ENCODE measurements around the gene NEK2. TPM values are rescaled to one million over a fixed set of nuclear protein-coding genes. Genes with fewer than 3 reads are reported as not detected.

NEK2 gene
- total and polyA plus RNA-seq, 2 of the 13 experiments (the other 11 are each of a cell fraction or from before 2014, with no cell fraction given), result 10.9 to 40.8 TPM

- DNase-seq (ENCODE audit: low spot score), result peak; percentile 34
- H3K4me1 ChIP-seq (ENCODE audit: insufficient read depth, low read length), result peaks cover 50% of the 10 kb centered on the region
- no peak overlapping the region for H3K27ac ChIP-seq (ENCODE audit: extremely low read length, insufficient read depth, low read length)
- no peaks in the 10 kb centered on the region; a peak in 1 of 5 replicates for H3K27me3 ChIP-seq (ENCODE audit: control insufficient read depth in 1 of 2, insufficient read depth in 2 of 2, low read length in 2 of 2)
- ChIA-PET POLR2A (interaction anchor here (0.8 to 3.4 kb wide), 7 partner anchors 10 to 138 kb away, joined by 3 to 17 read pairs (median 5); partner anchors contain the start of gene SLC30A1), CTCF (ENCODE audit: low intra/inter-chr PET ratio, low total read pairs) (interaction anchor here (1.6 to 2.5 kb wide), 3 partner anchors 76 to 184 kb away, joined by 11 to 25 read pairs (median 24); partner anchors contain the start of gene SLC30A1)
- no peak for FAIRE-seq
- ATAC-seq, result peak; percentile 68
- BruUV-seq (replicated peaks), result no TSS peak
- H3K36me3 ChIP-seq (replicated peaks in 1 of 2; ENCODE audit: control insufficient read depth in 1 of 2, insufficient read depth in 2 of 2, low read length in 2 of 2), result no peaks in the 10 kb centered on the region
- H2AFZ ChIP-seq (ENCODE audit: low read length), result no peak overlapping the region
- WGBS (ENCODE audit: low lambda C conversion rate), result 4% methylated on average over 6 of the region's 9 CpGs
- peak overlapping the region in 2 of 3 experiments; percentile 9 to 46; a peak in 2 of 6 replicates for H3K4me3 ChIP-seq (replicated peaks in 1 of 3; ENCODE audit: insufficient read depth in 1 of 3, low read depth in 2 of 3, low read length in 3 of 3)
- intact Hi-C loops (cut with micrococcal nuclease; ENCODE audit: unreplicated experiment), result loop anchor here (2.0 to 5.0 kb wide), 3 partner anchors 23 to 332 kb away; no protein-coding TSS in a partner anchor
- in situ Hi-C loops (cut with HindIII; ENCODE audit: extremely low pct_ligation_motif_present, low pct_unique_long_range_greater_than_20kb), result loop anchor here (5.0 to 10.0 kb wide), 3 partner anchors 77 to 329 kb away; partner anchors contain the start of genes SLC30A1 and TRAF5
- no peaks in the 10 kb centered on the region for H3K79me2 ChIP-seq (ENCODE audit: insufficient read depth, low read length)
- no peaks in the 10 kb centered on the region for H3K9me3 ChIP-seq (ENCODE audit: low read length)
- peak overlapping the region; percentile 85 for H3K4me2 ChIP-seq (ENCODE audit: low read depth, low read length)
- no peak overlapping the region for H3K9ac ChIP-seq (ENCODE audit: insufficient read depth, low read depth, low read length)
- H4K20me1 ChIP-seq (ENCODE audit: insufficient read depth, low read length), result no peaks in the 10 kb centered on the region
- TF ChIP-seq ZNF589 (CRISPR knock-in tag; conservative IDR thresholded peaks at IDR 0.05) (no peak), RXRB (CRISPR knock-in tag; IDR thresholded peaks at IDR 0.05; ENCODE audit: borderline replicate concordance) (0 out of 2 replicates have a peak, but pooled peaks have one; percentile 22), KLF9 (CRISPR knock-in tag; IDR thresholded peaks at IDR 0.05; ENCODE audit: low read depth) (no peak), ZGPAT (CRISPR knock-in tag; IDR thresholded peaks at IDR 0.05) (no peak), CREB3 (CRISPR knock-in tag; IDR thresholded peaks at IDR 0.05) (no peak), MAFF (IDR thresholded peaks at IDR 0.05; ENCODE audit: low read depth, low read length) (no peak), ZNF251 (CRISPR knock-in tag; IDR thresholded peaks at IDR 0.05) (no peak), SMAD9 (CRISPR knock-in tag; IDR thresholded peaks at IDR 0.05) (no peak), ZNF768 (CRISPR knock-in tag; IDR thresholded peaks at IDR 0.05) (no peak), KMT2B (CRISPR knock-in tag; IDR thresholded peaks at IDR 0.05) (no peak), JDP2 (CRISPR knock-in tag; IDR thresholded peaks at IDR 0.05; ENCODE audit: borderline replicate concordance) (no peak), MBNL3 (CRISPR knock-in tag; conservative IDR thresholded peaks at IDR 0.05) (no peak), TMF1 (CRISPR knock-in tag; IDR thresholded peaks at IDR 0.05; ENCODE audit: low read depth) (no peak), HNF4G (IDR thresholded peaks at IDR 0.05; ENCODE audit: borderline replicate concordance, low read depth, low read length) (no peak), HNF4G (CRISPR knock-in tag; IDR thresholded peaks at IDR 0.05; ENCODE audit: borderline replicate concordance, low read depth) (no peak), RARA (CRISPR knock-in tag; IDR thresholded peaks at IDR 0.05) (peak; percentile 73), DMTF1 (CRISPR knock-in tag; IDR thresholded peaks at IDR 0.05) (no peak), MTF1 (CRISPR knock-in tag; IDR thresholded peaks at IDR 0.05) (no peak), FOXO4 (CRISPR knock-in tag; conservative IDR thresholded peaks at IDR 0.05) (no peak)
Observed at GRCh38 chr1:211653959-211654496, 21.4 kb downstream of the NEK2 start.

Measured in HepG2 (cell line).